HG03159 (cell line): ENCODE data around the gene OR4E2.
"Not testable (repeated sequence)": the region's sequence is repeated elsewhere in the genome, so short reads cannot be mapped to it uniquely, and the experiment has no call there.

ENCODE experiments used
- ATAC-seq: cut with Tn5 transposase; IDR thresholded peaks from one replicate; pipeline ENCODE4 v1.9.1; 2021; ENCODE audit warnings: mild to moderate bottlenecking, moderate library complexity; ENCODE audit not compliant: unreplicated experiment

The OR4E2 gene, protein sequence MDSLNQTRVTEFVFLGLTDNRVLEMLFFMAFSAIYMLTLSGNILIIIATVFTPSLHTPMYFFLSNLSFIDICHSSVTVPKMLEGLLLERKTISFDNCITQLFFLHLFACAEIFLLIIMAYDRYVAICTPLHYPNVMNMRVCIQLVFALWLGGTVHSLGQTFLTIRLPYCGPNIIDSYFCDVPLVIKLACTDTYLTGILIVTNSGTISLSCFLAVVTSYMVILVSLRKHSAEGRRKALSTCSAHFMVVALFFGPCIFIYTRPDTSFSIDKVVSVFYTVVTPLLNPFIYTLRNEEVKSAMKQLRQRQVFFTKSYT

DNA sequence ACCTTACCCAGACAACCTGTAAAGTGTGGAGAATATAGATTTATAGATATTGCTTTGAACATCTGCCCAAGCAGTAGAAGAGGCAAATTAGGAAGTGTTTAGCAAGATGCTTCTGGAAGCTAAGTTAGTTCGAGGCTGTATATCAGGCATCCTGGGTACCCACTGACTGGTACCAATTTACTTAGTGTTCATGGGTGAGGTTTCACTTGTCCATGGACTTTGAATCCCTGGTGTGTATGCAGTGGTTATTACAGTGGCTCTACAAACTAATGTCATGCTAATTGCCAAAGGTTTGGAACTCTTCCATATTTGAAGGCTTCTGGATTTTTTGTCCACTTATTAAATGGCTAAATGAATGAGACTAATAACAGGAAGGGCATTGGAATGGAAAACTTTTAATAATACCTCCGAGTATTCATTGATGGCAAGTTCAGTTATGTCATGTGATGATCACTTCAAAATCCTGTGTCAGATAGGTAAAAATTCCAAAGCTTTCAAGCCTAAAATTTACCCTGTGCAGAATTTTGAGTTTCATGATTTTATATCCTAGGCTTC, at the start of gene OR4E2:
Gene OR4E2, plus strand, starts transcription at position 505 of the 555 bp plus-strand sequence. CDS start 11,248 bp downstream, outside the sequence.
- ATAC-seq = no peak

GRCh38 chr14:21612324-21612723, 41.3 kb upstream of the OR4E2 start:
- ATAC-seq = no peak

- ATAC-seq = no peak
These were observed 39.4 kb upstream of the OR4E2 start for GRCh38 chr14:21614240-21614639.

DNA sequence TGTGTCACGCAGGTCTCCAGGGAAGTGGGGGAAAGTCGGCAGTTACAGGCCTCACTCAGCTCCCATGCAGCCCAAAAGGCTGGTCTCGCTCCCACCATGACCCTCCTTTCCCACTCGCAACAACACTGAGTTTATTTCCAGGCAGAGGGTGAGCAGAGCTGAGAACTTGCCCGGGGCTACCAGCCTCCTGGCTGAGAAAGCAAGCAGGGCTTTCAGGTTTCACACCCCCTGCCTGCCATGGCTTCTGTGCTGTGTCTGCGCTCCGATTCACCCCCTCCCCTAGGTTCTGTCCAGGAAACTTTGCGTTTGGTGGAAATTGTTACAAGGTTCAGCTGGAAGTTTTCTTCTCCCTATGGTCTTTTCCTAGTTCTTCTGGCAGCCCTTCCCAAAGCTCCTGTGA, 36.0 kb upstream of the OR4E2 start:
- ATAC-seq = no peak

DNA sequence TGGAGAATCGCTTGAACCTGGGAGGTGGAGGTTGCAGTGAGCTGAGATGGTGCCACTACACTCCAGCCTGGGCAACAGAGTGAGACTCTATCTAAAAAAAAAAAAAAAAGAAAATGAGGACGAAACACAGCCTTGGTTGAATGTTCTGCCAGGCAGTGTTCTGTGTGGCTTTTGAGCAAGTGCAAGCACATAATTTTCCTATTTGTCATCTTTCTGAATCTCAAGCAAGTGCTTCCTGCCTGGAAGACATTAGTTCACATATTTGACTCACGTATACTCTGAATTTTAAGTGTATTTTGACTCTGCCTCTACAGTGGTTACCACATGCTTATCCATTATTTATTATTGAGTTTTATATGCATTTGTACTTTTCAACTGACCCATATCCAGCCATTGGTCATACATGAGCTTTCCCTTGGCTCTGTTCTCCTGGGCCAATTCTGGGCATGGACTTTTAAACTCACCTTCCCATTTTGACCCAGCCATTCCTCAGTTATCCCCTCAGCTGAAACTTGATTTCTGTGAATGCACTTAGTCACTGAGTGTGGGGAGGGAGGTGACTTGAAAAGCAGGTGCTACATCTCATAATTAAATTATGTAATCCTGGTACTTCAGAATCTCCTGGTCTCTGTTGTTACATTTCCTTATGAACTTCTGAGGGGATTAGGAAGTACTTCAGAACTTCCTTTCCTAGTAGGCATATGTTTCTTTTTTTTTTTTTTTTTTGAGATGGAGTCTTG, 27.0 kb upstream of the OR4E2 start:
- no peak for ATAC-seq

DNA sequence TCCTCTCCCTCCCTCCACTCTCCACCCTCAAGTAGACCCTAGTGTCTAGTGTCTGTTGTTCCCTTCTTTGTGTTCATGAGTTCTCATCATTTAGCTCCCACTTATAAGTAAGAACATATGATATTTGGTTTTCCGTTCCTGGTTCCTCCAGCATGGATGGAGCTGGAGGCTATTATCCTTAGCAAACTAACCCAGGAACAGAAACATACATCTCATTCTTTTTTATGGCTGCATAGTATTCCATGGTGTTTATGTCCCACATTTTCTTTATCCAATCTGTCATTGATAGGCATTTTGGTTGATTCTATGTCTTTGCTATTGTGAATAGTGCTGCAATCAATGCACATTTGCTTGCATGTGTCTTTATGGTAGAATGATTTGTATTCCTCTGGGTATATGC, 23.1 kb upstream of the OR4E2 start:
- not testable (repeated sequence) for ATAC-seq

GRCh38 chr14:21631084-21631483, 22.6 kb upstream of the OR4E2 start:
- ATAC-seq = no peak

- ATAC-seq = no peak
These were observed 18.8 kb upstream of the OR4E2 start, which contains the start of gene OR10G2 for GRCh38 chr14:21634840-21635239. Gene OR10G2 (minus strand): TSS chr14:21634940. CDS start chr14:21634842, 98 bp downstream.

GRCh38 chr14:21642683-21643082, 11.0 kb upstream of the OR4E2 start:
- ATAC-seq = no peak

DNA sequence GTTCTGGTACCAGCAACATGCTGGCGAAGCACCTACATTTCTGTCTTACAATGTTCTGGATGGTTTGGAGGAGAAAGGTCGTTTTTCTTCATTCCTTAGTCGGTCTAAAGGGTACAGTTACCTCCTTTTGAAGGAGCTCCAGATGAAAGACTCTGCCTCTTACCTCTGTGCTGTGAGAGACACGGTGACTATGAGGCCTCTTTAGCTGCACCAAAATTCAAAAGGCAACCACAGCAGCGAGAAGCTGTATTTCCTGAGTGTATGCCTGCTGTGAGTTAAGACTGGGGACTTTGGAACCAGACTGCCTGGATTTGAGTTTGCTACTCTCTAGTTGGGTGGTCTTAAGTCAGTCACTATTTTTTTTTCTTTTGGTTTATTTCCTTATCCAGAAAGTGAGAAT, 10.2 kb upstream of the OR4E2 start:
- ATAC-seq = no peak

- no peak for ATAC-seq
These were observed 6.3 kb upstream of the OR4E2 start for GRCh38 chr14:21647380-21647779.

DNA sequence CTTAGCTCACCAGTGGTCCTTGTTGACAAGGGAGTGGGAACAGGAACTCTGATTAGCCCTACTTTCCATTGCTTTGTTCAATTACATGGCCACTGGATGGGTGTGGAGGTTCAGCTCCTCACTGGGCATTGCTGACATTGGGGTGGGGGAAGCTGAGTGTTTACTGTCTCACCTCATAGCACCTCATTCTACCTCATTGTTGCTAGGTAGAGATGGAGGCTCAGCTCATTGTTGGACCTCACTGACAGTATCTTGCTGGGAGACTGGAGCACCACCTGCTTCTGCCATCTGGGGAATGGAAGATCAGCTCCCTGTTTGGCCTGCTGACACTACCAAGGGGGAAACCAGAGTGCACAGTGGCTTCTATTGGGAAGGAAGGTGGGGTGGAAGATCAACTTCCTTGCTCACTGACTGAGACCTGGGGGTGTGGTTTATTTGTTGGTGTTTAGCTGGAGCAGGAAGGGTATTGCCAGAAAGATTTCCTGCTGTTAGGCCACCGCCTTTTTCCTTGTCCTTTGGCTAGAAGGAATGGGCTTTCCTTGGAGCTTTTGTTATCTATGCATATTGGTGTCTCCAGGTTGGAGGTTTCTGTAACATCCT, 1.3 kb upstream of the OR4E2 start:
- no peak for ATAC-seq

DNA sequence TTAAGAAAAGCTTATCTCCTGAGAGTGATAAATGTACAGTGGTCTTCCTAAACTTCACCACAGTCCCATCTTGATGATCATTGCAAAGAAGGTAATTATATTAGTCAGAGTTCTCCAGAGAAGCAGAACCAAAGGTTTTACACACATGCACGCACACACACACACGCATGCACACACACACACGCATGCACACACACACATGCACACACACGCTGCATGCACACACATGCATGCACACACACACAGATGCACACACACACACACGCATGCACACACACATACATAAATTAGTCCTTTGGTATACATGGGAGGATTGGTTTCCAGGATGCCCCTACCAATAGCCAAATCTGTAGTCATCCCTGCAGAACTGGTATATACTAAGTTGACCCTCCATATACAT, 580 bp downstream of the OR4E2 start:
- ATAC-seq = no peak

GRCh38 chr14:21656980-21657379, 3.3 kb downstream of the OR4E2 start:
- no peak for ATAC-seq

- no peak for ATAC-seq
These were observed 14.7 kb downstream of the OR4E2 start for GRCh38 chr14:21668377-21668776.

GRCh38 chr14:21669284-21669683, 15.6 kb downstream of the OR4E2 start:
- ATAC-seq = no peak

DNA sequence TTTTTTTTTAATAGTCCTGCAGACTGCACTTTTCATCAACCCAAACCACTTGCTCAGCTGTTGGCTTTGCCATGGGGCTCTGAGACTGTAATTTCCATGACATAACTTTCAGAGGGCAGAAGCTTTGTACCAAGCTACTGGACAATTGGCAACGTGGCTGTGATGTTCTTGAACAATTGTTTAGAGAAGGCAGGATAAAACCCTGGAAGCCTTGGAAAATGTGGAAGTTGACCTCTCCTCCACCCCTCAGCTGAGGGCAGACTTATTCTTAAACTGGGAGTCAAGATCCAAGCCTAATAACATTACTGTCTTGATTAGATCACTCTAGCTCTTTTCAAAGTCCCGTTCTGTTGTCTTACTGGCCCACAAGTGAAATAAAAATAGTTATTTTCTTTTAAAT, 17.7 kb downstream of the OR4E2 start:
- no peak for ATAC-seq

GRCh38 chr14:21672116-21672515, 18.5 kb downstream of the OR4E2 start:
- ATAC-seq = no peak

DNA sequence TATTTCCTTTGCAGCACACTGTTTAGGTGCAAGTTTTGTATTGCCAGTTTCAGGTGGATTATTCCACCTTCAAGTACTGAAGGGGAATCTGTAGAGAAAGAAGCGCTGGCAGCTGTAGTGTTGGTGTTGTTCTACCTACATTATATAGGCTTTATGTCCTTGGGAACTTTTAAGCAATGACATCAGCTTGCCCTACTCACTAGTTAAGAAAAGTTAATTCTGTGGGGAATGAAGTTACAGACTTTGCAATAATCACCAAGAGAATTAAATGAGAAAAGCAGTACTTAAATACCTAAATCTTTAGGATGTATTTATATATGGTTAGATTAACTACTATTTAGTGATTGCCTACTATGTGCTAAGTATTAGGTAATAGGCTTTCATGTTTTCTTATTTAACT, 20.1 kb downstream of the OR4E2 start, which contains the start of gene OR4E1:
Gene OR4E1, minus strand, starts transcription at position 101 of the 400 bp plus-strand sequence. CDS start 2,883 bp downstream, outside the sequence.
- ATAC-seq = no peak

DNA sequence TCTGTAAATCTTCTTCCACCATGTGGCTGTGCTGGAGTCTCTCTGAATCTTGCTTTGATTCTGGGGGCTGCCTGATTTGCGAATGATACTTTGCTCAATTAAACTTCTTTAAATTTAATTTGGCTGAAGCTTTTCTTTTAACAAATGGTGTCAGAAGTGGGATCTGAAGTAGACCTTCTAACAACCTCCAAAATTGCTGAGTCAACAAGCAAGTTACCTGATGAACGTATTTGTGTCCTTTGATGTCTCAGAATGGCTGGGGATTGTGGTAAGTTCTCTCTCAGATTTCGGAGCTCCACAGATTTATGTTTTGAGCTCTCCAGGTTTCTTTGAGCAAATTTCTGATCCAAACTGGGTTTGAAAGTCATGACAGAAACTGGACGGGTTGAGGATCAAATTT, 21.9 kb downstream of the OR4E2 start:
- ATAC-seq = no peak

- ATAC-seq = no peak
These were observed 26.4 kb downstream of the OR4E2 start for GRCh38 chr14:21680072-21680471.
